GM20000 (cell line): ENCODE measurements around the gene KCMF1.

Source experiments
- DNase-seq: peaks from one replicate; pipeline ENCODE4 v3.0.0; 2012; ENCODE audit warnings: low spot score
- CTCF ChIP-seq: IDR thresholded peaks from 2 replicates; pipeline ENCODE4 v1.5.1; 2012; ENCODE audit warnings: mild to moderate bottlenecking, control low read depth; ENCODE audit errors: extremely low read depth, missing control alignments

The KCMF1 gene

GRCh38 chr2:84958135-84959059 is 12.6 kb upstream of the KCMF1 start:
- no peak for DNase-seq
- no peak for TF ChIP-seq CTCF

GRCh38 chr2:84959095-84959565 is 11.8 kb upstream of the KCMF1 start:
- no peak for DNase-seq
- no peak for TF ChIP-seq CTCF

- no peak for DNase-seq
- TF ChIP-seq CTCF: no peak
These were observed 11.1 kb upstream of the KCMF1 start for GRCh38 chr2:84959566-84960506.

GRCh38 chr2:84962917-84963316 is 8.0 kb upstream of the KCMF1 start:
- no peak for TF ChIP-seq CTCF
- DNase-seq: no peak

GRCh38 chr2:84963323-84963691 is 7.7 kb upstream of the KCMF1 start:
- no peak for TF ChIP-seq CTCF
- no peak for DNase-seq

GRCh38 chr2:84963692-84964405 is 7.1 kb upstream of the KCMF1 start:
- no peak for DNase-seq
- TF ChIP-seq CTCF: no peak
